Amniotic stem cell (primary cell): ENCODE results near the gene LY86.
"Not testable (repeated sequence)": the region's sequence is repeated elsewhere in the genome, so short reads cannot be mapped to it uniquely, and the experiment has no call there.

ENCODE experiments used
- DNase-seq: peaks from one replicate; lab custom pipeline; 2025; lab: John Stamatoyannopoulos, UW

The LY86 gene

DNA sequence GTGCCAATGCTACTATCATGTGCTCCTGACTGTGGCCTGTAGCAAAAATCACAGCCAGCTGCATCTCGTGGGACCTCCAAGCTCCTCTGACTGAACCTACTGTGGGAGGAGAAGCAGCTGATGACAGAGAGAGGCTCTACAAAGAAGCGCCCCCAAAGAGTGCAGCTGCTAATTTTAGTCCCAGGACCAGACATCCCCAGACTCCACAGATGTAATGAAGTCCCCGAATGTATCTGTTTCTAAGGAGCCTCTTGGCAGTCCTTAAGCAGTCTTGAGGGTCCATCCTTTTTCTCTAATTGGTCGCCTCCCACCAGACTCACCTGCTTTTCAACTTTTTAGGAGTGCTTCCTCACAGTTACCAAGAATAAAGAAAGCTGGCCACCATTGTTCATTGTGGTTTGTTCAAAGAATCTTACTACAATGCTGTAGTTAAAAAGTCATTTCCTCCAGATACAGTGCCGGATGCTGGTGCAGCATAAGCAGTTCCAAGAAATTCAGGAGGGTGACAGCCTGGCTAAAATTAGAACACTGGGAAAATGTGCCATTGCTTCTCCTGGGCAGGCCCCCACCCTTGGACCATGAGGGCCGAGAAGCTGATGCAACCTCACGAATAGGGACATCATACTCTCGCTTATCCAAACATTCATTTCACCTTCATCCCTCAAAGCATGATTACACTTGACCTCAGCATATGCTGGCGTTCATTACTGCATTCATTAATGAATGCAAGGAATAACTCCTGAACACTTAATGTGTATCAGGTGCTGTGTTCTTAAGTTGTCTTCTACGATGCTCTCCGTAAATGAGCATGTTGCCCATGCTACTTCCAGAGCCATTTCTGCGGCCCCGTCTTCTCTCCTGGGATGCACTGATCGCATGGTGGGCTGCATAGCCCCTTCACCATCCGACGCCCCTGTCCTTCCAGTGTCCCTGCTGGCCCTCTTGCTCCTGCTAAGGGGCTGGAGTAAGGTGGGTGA lies 66.4 kb downstream of the LY86 start:
- no peak for DNase-seq

- DNase-seq = no peak
These were observed 67.3 kb downstream of the LY86 start for GRCh38 chr6:6655805-6656251.

DNA sequence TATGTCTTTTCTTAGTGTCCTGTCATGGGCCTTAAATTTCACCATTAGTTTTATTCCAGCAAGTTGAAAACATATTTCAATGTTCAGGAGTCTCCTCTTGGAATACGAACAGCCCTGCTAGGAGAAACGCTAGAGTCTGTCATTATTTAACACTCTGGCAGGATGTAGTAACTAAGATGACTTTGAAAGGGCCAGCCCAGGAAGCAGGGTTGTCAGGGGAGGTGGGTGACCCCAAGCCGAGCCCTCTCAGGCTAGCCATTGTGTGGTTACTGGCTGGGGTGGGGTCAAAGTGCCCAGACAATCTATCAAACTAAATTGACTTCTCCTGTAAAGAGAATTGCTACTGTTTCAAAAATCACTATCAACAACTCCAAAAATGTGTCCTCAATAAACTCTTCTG lies 67.8 kb downstream of the LY86 start:
- DNase-seq = no peak

DNA sequence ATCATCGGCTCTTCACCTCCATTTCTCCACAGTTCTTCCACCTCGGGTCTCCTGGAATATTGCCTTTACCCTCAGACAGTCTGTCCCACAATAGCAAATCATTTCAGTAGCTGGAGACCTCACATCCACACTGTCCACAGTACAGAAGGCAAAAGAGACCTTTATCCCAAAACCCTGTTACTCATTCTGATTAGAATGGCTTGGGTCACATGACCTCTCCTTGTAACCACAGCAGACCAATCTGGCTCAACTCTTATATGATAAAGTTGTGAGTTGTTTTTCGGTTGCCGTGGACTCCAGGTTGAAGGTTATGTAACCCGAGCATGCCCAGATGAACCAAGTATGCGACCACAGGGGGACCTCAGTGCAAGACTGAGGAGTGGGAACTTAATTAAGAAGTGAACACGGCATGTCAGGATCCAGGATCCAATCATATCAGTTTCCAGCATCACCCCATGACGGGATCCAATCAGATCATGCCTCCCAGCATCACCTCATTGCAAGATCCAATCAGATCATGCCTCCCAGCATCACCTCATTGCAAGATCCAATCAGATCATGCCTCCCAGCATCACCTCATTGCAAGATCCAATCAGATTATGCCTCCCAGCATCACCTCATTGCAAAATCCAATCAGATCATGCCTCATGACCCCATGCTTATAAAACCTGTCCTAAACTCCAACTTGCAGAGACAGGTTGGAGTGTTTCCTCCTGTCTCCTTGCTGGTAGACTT lies 68.7 kb downstream of the LY86 start:
- DNase-seq = no peak

DNA sequence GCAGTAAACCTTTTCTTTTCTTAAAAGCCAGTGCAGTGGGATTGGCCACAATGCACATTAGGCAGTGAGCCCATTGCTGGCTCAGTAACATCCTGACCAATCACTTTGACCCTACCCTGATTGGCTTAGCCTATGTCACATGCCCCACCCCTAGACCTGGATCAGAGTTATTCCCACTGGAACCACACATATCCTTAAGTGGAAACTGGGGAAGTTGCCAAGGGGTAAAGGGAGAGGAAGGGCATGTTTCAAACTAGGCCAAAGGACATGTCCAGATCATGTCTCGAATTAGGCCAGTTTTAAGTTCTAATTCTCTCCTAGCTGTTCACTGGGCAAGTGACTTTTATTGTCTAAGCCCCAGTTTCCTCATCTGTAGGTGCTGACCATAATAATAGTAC lies 69.3 kb downstream of the LY86 start:
- DNase-seq = no peak

DNA sequence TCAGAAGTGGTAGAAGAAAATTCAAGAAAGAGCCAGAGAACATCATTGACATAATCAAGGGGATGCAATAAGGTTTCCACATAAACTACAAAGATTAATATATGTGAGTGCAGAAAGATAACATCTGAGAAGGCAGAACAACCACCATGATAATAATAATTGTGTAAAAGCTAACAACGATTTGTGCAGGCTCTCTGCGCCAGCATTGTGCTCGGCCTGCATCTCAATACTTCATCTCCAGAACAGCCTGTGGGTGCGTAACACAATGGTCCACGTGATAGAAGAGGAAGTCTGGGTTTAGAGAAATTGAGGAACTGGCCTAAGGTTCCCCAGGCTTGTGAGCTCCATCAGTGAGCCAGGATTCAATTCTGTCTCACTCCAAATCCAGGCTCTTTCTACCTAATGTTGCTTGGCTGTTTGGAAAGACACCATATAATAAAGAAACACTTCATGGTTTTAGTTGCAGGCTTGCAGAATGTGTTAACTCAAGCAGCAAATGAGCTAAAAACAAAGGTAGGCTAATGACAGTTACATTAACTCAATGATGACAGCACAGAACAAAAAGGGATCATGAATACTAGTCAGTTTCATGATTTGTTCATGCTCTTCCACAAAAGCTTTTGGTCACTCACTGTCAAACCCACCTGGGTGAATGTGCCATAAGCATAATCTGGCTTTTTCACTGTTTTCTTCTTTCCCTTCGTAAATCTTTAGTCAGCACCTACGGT lies 71.2 kb downstream of the LY86 start:
- no peak for DNase-seq

DNA sequence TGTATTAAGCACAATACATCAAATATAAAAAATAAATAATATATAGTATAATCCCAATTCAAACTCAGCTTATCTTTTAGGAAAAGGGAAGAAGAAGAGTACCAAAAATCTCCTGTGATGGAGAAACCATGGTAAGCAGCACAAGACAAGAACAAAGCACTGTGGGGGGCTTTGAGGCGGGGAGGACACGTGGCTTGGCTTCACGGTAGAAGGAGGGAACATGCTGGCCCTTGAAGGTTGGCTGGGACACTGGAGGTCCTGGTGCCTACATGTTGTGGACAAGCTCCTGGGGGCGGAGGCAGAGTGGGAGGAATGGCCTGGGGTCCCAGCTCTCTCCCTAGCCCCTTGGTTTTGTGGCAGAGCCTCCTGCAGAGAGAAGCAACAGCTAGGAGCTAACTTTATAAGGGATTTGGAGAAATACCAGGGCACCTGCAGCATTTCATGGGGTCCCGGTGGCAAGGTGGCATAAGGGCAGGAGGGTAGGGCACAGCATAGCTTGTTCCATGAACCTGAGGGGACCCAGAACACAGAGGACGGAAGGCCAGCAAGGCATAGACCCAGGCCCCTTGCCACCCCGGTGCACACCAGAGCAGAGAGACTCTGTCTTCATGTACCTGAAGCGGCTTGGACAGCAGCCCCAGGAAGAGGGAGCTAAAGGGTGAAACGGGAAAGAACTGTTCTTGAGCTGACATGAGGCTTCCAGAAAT lies 72.0 kb downstream of the LY86 start:
- no peak for DNase-seq

GRCh38 chr6:6661191-6661590 lies 72.7 kb downstream of the LY86 start:
- DNase-seq = no peak

DNA sequence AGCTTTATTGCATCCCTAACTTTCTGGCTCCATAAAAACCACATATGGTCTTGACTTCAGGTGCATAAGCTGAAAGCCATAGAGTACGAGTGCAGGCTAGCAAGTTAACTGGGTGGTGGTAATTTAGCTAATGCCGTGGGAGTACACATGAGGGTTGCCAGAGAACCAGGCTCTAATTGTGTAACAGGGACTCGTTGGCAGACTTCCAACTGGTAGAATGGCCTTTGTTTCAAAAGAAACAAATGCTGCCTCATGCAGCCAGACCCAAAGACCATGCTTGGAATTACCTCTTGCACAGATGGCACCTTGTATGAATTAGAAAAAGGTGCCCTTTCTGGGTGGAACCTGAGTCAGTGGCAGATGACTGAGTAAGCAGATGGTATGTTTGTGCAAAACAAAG lies 73.2 kb downstream of the LY86 start:
- DNase-seq = no peak

DNA sequence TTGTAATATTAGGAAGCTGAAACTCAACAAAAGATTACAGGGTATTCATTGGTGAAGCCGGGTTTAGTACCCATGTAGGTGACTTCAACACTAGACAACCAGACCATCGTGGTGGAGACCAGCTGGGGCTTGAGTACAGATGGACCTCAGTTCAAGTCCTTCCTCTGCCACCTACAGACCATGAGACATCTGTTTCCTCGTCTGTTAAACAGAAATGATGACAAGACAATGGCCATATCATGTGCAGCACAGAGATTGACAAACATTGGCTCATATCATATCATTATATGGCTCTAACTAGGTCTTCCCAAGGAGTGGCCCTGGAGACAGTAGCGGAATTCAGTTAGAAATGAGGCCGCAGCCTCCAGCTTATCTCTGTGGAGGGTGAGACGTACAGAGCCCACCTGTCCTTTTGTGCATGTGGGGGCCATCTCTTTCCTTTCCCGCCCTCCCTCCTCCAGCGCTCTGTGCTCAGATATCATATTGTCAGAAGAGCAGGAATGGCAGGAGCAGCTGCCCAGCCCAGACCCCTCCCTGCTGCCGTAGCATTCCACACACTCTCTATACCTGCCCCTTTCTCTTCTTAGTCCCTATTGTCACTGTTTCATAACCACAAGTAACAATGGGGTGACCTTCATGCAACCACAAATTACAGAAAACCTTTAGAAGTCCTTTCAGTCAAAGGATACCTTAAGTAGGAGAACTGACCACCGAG lies 75.1 kb downstream of the LY86 start:
- DNase-seq = no peak

- DNase-seq = no peak
These were observed 77.2 kb downstream of the LY86 start for GRCh38 chr6:6665555-6666243.

- not testable (repeated sequence) for DNase-seq
These were observed 81.6 kb downstream of the LY86 start for GRCh38 chr6:6670150-6670549.

DNA sequence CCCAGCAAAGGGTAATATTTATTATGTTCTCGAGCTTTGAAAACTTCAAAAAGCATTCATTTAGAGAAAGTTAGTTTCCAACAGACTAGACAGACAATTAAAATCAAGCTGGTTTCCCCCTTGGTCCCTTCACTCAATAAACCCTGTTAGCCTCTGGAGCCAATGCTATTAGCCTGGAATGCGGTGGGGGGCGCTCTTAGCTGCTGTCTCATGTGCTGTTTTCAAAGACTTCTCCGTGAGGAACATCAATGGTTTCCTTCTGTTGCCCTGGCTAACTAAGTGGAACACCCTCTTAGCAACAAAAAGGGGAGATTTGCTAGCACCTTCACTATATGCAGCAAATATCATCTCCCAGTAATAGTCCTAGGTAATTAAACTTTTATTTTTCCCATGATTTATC lies 86.4 kb downstream of the LY86 start:
- DNase-seq = no peak

DNA sequence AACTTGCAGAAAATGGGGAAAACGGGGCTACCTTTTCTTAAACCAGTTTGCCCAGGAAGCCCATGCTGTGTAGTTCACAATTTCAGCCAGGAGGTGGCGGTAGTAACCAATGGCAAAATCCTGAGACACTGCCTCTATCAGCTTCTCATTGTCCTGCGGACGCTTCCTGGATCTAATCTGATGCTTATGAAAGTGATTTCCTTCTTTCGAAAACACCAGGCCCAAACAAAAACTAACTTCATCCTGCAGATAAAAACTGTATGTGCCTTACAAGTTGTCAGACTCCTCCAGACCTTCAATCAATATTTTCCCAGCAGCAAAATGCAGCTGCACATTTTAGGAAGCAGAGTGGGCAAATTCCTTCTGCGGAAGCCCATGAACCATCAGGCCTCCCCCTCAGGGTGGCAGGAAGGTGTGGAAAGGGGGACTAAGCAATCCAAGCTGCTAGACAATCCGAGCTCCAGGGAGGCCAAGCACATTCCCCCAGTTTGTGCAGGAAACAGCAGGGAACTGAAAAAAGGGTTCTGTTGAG lies 88.5 kb downstream of the LY86 start:
- DNase-seq = peak; percentile 7

DNA sequence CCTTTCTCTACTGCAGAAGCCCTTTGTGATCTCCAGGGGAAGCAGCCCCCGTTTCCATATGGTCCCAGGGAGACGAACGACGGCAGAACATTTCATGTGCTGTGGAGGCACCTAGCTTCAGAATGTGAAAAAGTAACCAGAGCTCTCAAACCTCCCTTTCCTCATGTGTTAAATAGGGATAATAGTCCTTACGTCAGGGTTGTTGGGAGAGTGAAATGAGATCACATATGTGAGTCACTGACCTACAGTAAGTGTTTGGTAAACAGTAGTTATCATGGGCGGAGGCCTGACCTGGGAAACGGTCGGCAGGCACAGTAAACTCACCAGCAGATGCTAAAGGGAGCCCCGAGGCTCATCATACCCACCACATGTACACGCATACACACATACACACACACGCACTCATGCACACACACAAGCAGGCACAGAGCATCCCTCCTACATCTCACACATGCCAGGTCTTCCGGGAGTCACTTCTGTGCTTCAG lies 89.7 kb downstream of the LY86 start:
- no peak for DNase-seq

DNA sequence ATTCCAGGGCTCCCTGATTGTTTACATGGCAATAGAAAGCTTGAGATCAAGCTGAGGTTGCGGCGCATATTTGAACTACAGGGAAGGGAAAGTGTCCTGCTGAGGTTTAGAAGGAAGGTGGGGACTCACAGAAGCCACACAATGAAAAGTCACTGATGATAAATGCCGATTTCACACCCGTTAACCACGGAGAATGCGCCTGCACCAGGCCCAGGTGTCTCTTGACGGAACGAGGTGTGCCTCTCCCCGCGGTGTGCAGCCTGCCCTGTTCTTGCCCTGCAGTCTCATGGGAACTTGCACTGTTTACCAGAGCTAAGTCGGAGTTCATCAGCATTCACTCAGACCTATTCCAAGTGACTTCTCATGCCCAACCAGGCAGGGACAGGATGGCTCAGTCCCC lies 90.3 kb downstream of the LY86 start:
- DNase-seq = no peak

DNA sequence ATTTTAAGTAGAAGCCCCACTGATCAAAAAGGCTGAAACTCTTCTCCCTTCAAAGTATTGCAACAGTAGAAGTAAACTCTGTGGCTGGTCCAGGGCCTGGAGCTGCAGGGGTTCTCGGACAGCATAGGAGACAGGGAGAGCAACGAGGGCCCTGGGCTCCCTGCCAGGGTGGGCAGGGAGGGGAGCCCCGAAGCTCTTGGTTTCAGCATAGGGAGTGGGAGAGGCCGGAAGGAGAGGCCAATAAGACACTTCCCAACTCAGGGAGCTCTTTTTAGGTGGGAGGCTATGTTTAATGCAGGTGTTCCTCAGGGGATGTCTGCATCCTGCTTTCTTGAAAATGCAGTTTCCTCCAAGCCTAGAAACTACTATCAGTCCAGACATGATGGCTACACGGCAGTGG lies 91.1 kb downstream of the LY86 start:
- DNase-seq = no peak

GRCh38 chr6:6680526-6680925 lies 92.0 kb downstream of the LY86 start:
- DNase-seq = no peak

GRCh38 chr6:6681075-6681849 lies 92.7 kb downstream of the LY86 start:
- DNase-seq = no peak
